Activated T-helper 2 cell treated with anti-CD3 and anti-CD28 coated beads, Interferon-gamma antibody, Interleukin-2, Interleukin-4, amounts not matched to agents 10 μg/mL and 5 μg/mL and 100 μg/mL, durations not matched to agents 14 hours and 24 hours and 36 hours (primary cell): ENCODE results near the gene ZNF268. TPM values are rescaled to one million over a fixed set of nuclear protein-coding genes. Genes with fewer than 3 reads are reported as not detected.

Source experiments
- DNase-seq: peaks from one replicate; pipeline ENCODE4 v3.0.0; 2021; ENCODE audit warnings: low spot score
- H3K27ac Mint-ChIP-seq: one replicate; pipeline ENCODE4 v1.8.0; 2021; ENCODE audit warnings: mixed read lengths
- H3K27me3 Mint-ChIP-seq: one replicate; pipeline ENCODE4 v1.8.0; 2021; ENCODE audit warnings: low read depth, mixed read lengths
- H3K36me3 Mint-ChIP-seq: one replicate; pipeline ENCODE4 v1.8.0; 2021; ENCODE audit warnings: low read depth, mixed read lengths
- H3K4me1 Mint-ChIP-seq: one replicate; pipeline ENCODE4 v1.8.0; 2021; ENCODE audit warnings: low read depth, mixed read lengths
- H3K4me3 Mint-ChIP-seq: one replicate; pipeline ENCODE4 v1.8.0; 2021; ENCODE audit warnings: low read depth, mild to moderate bottlenecking, moderate library complexity, mixed read lengths
- H3K9me3 Mint-ChIP-seq: one replicate; pipeline ENCODE4 v1.8.0; 2021; ENCODE audit warnings: mixed read lengths
- intact Hi-C: fragments of 100-400 bp; cut with micrococcal nuclease; formaldehyde crosslinking; loops from one replicate; pipeline ENCODE4 v1.15.1; 2023
- total RNA-seq: library from RNA; stranded (reverse); gene quantifications from 2 replicates; pipeline ENCODE4 v1.2.3, GENCODE V29; 2022

ZNF268 gene
- total RNA-seq: 12.7 and 17.2 TPM in 2 replicates

GRCh38 chr12:133181238-133181959 lies at the start of gene ZNF268:
ZNF268 (plus strand) TSS chr12:133181495; CDS start chr12:133181998, 503 bp downstream.
- H3K27ac Mint-ChIP-seq: peak within 1 kb of the TSS; percentile 95
- intact Hi-C loops: loop anchor here (1.0 kb wide), 5 partner anchors 51 to 294 kb away; partner anchors contain the start of genes CHFR, ZNF10, ZNF140 and ZNF26
- H3K27me3 Mint-ChIP-seq: no peaks in the 10 kb centered on the region
- peak; percentile 88 for DNase-seq
- H3K36me3 Mint-ChIP-seq: peaks cover 58% of the 10 kb centered on the region
- H3K4me1 Mint-ChIP-seq: peaks cover 1% of the 10 kb centered on the region
- H3K9me3 Mint-ChIP-seq: peaks cover 71% of the 10 kb centered on the region
- peak within 1 kb of the TSS; percentile 99 for H3K4me3 Mint-ChIP-seq

GRCh38 chr12:133135747-133136146 lies 45.5 kb upstream of the ZNF268 start:
- H3K4me3 Mint-ChIP-seq: no peak overlapping the region
- H3K4me1 Mint-ChIP-seq: peaks cover 7% of the 10 kb centered on the region
- H3K9me3 Mint-ChIP-seq: peaks cover 79% of the 10 kb centered on the region
- DNase-seq: no peak
- intact Hi-C loops: no loop called here
- no peaks in the 10 kb centered on the region for H3K27me3 Mint-ChIP-seq
- no peak overlapping the region for H3K27ac Mint-ChIP-seq
- H3K36me3 Mint-ChIP-seq: peaks cover 69% of the 10 kb centered on the region

- Mint-ChIP-seq H3K36me3 (peaks cover 72% of the 10 kb centered on the region), H3K27ac (no peak overlapping the region), H3K27me3 (no peaks in the 10 kb centered on the region), H3K4me1 (no peaks in the 10 kb centered on the region), H3K9me3 (peaks cover 70% of the 10 kb centered on the region), H3K4me3 (no peak overlapping the region)
- DNase-seq: no peak
- intact Hi-C loops: no loop called here
These were observed 35.3 kb upstream of the ZNF268 start for GRCh38 chr12:133145981-133146380.

DNA sequence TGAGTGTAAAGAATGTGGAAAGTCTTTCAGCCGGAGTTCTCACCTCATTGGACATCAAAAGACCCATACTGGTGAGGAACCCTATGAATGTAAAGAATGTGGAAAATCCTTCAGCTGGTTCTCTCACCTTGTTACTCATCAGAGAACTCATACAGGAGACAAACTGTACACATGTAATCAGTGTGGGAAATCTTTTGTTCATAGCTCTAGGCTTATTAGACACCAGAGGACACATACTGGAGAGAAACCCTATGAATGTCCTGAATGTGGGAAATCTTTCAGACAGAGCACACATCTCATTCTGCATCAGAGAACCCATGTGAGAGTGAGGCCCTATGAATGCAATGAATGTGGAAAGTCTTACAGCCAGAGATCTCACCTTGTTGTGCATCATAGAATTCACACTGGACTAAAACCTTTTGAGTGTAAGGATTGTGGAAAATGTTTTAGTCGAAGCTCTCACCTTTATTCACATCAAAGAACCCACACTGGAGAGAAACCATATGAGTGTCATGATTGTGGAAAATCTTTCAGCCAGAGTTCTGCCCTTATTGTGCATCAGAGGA lies 25.1 kb upstream of the ZNF268 start:
- peaks cover 61% of the 10 kb centered on the region for H3K36me3 Mint-ChIP-seq
- DNase-seq: no peak
- intact Hi-C loops: no loop called here
- no peaks in the 10 kb centered on the region for H3K4me1 Mint-ChIP-seq
- peaks cover 91% of the 10 kb centered on the region for H3K9me3 Mint-ChIP-seq
- no peak overlapping the region for H3K27ac Mint-ChIP-seq
- no peak overlapping the region for H3K4me3 Mint-ChIP-seq
- no peaks in the 10 kb centered on the region for H3K27me3 Mint-ChIP-seq

DNA sequence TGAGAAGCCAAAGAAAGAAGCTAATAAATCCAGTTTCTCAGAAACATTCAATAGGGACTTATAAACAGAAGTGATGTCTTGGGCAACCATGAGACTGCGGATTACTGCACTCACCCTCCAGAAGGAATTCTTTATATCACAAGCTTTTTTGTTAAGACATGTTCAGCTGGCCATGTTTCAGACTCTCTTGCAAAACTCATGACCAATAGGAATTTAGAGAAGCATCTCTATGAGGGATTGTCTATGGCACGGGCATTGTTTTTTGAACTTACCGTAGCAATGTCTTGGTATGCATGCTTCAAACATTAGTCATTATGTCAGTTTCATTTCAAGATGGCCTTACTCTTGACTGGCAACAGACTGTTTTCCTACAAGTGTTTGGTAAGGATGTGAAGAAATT lies 15.5 kb upstream of the ZNF268 start:
- Mint-ChIP-seq H3K4me3 (no peak overlapping the region), H3K27me3 (no peaks in the 10 kb centered on the region), H3K27ac (no peak overlapping the region), H3K36me3 (no peaks in the 10 kb centered on the region), H3K9me3 (peaks cover 69% of the 10 kb centered on the region), H3K4me1 (no peaks in the 10 kb centered on the region)
- DNase-seq: no peak
- intact Hi-C loops: no loop called here

- DNase-seq: no peak
- intact Hi-C loops: no loop called here
- Mint-ChIP-seq H3K9me3 (peaks cover 72% of the 10 kb centered on the region), H3K36me3 (peaks cover 3% of the 10 kb centered on the region), H3K27ac (no peak overlapping the region), H3K4me3 (no peak overlapping the region), H3K27me3 (no peaks in the 10 kb centered on the region), H3K4me1 (no peaks in the 10 kb centered on the region)
These were observed 8.8 kb upstream of the ZNF268 start for GRCh38 chr12:133172491-133172890.

DNA sequence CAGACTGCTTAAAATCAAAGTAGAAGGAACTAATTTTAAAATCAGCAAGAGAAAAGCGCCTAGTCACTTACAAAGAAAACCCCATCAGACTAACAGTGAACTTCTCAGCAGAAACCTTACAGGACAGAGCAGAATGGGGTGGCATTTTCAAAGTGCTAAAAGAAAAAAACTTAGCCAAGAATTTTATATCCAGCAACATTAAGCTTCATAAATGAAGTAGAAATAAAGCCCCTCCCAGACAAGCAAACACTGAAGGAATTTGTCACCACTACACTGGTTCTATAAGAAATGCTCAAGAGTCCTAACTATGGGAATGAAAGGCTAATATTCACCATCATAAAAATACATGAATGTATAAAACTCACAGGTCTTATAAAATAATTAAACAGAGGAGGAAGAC lies 6.4 kb upstream of the ZNF268 start:
- DNase-seq: no peak
- intact Hi-C loops: no loop called here
- H3K4me3 Mint-ChIP-seq: no peak overlapping the region
- H3K9me3 Mint-ChIP-seq: peaks cover 67% of the 10 kb centered on the region
- H3K4me1 Mint-ChIP-seq: no peaks in the 10 kb centered on the region
- peaks cover 3% of the 10 kb centered on the region for H3K36me3 Mint-ChIP-seq
- H3K27ac Mint-ChIP-seq: no peak overlapping the region
- no peaks in the 10 kb centered on the region for H3K27me3 Mint-ChIP-seq

- H3K27me3 Mint-ChIP-seq: no peaks in the 10 kb centered on the region
- intact Hi-C loops: loop anchor here (1.0 kb wide), 5 partner anchors 50 to 293 kb away; partner anchors contain the start of genes CHFR, ZNF10, ZNF140 and ZNF26
- H3K4me1 Mint-ChIP-seq: peaks cover 1% of the 10 kb centered on the region
- H3K4me3 Mint-ChIP-seq: peak overlapping the region; percentile 19
- peaks cover 74% of the 10 kb centered on the region for H3K9me3 Mint-ChIP-seq
- no peak for DNase-seq
- H3K27ac Mint-ChIP-seq: no peak overlapping the region
- peaks cover 51% of the 10 kb centered on the region for H3K36me3 Mint-ChIP-seq
These were observed 626 bp upstream of the ZNF268 start for GRCh38 chr12:133180669-133181068.

DNA sequence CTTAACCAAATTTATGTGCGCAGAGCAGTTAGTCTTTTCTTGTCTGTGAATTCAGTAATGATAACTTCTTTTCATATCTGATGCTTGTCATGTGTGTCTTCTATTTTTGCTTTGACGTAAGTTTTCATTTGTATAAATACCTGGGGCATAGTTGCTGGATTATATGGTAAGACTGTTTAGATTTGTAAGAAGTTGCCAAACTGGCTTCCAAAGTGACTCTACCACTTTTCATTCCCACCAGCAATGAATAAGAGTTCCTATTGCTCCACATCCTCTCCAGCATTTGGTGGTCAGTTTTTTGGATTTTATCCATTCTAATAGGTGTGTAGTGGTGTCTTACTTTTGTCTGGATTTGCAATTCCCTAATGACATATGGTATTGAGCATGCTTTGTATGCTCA lies 8.9 kb downstream of the ZNF268 start:
- Mint-ChIP-seq H3K9me3 (peaks cover 91% of the 10 kb centered on the region), H3K36me3 (peaks cover 100% of the 10 kb centered on the region), H3K4me1 (no peaks in the 10 kb centered on the region), H3K27ac (no peak overlapping the region), H3K27me3 (no peaks in the 10 kb centered on the region), H3K4me3 (no peak overlapping the region)
- DNase-seq: no peak
- intact Hi-C loops: no loop called here

- Mint-ChIP-seq H3K27me3 (no peaks in the 10 kb centered on the region), H3K9me3 (peaks cover 73% of the 10 kb centered on the region), H3K27ac (no peak overlapping the region), H3K4me1 (no peaks in the 10 kb centered on the region), H3K4me3 (no peak overlapping the region), H3K36me3 (peaks cover 89% of the 10 kb centered on the region)
- DNase-seq: no peak
- intact Hi-C loops: no loop called here
These were observed 11.6 kb downstream of the ZNF268 start for GRCh38 chr12:133192847-133193246.

DNA sequence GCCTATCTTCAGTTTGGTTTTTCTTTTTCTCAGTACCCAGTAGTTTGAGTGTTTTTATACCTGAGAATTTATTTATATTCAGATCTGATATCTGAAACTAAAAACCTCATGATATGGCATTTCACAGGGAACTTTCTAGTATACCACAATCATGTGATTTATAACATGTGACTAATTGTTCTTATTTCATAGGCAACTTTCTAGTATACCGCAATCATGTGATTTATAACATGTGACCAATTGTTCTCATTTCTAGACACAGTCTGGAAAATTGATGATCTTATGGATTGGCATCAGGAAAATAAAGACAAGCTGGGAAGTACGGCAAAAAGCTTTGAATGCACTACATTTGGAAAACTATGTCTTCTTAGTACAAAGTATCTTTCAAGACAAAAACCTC lies 20.6 kb downstream of the ZNF268 start:
- Mint-ChIP-seq H3K27me3 (no peaks in the 10 kb centered on the region), H3K9me3 (peaks cover 70% of the 10 kb centered on the region), H3K4me3 (no peak overlapping the region), H3K4me1 (no peaks in the 10 kb centered on the region), H3K36me3 (peaks cover 70% of the 10 kb centered on the region), H3K27ac (no peak overlapping the region)
- intact Hi-C loops: no loop called here
- DNase-seq: no peak

- Mint-ChIP-seq H3K4me1 (no peaks in the 10 kb centered on the region), H3K9me3 (peaks cover 76% of the 10 kb centered on the region)
These were observed 21.4 kb downstream of the ZNF268 start for GRCh38 chr12:133202493-133203343.

More at GRCh38 chr12:133202493-133203343, 21.4 kb downstream of the ZNF268 start:
- intact Hi-C loops: no loop called here
- no peak overlapping the region for H3K4me3 Mint-ChIP-seq
- no peaks in the 10 kb centered on the region for H3K27me3 Mint-ChIP-seq
- DNase-seq: no peak
- peaks cover 66% of the 10 kb centered on the region for H3K36me3 Mint-ChIP-seq
- no peak overlapping the region for H3K27ac Mint-ChIP-seq
